Loucy (cell line): Measurements from ENCODE around the gene TMEM258.

Experiments
- H2AFZ ChIP-seq: fragments of 200-600 bp; sonication (generic); 2 replicates; pipeline ENCODE4 v1.6.0; 2016; ENCODE audit warnings: antibody characterized with exemption, mild to moderate bottlenecking, low read length, moderate library complexity
- H3F3A ChIP-seq: fragments of 200-600 bp; 2 replicates; pipeline ENCODE4 v1.6.0; 2016; ENCODE audit warnings: antibody characterized with exemption, low read depth, mild to moderate bottlenecking
- H3K27me3 ChIP-seq: fragments of 200-600 bp; sonication (generic); 2 replicates; pipeline ENCODE4 v1.6.1; 2014; ENCODE audit warnings: low read length, mild to moderate bottlenecking; ENCODE audit not compliant: insufficient read depth, poor library complexity, severe bottlenecking
- H3K36me3 ChIP-seq: fragments of 200-600 bp; sonication (generic); 2 replicates; pipeline ENCODE4 v1.6.1; 2016; ENCODE audit warnings: low read length; ENCODE audit not compliant: insufficient read depth
- H3K4me1 ChIP-seq: fragments of 200-600 bp; sonication (generic); 2 replicates; pipeline ENCODE4 v1.5.1; 2014; ENCODE audit warnings: low read length, mild to moderate bottlenecking; ENCODE audit not compliant: insufficient read depth, poor library complexity, severe bottlenecking
- H3K4me2 ChIP-seq: fragments of 200-600 bp; sonication (generic); 2 replicates; pipeline ENCODE4 v1.6.0; 2014; ENCODE audit warnings: antibody characterized with exemption, low read length, low read depth, mild to moderate bottlenecking; ENCODE audit not compliant: poor library complexity, severe bottlenecking
- H3K4me3 ChIP-seq: fragments of 200-600 bp; sonication (generic); 2 replicates; pipeline ENCODE4 v1.5.1; 2014; ENCODE audit warnings: low read length, mild to moderate bottlenecking, mixed read lengths; ENCODE audit not compliant: poor library complexity, severe bottlenecking
- H3K79me2 ChIP-seq: fragments of 200-600 bp; sonication (generic); 2 replicates; pipeline ENCODE4 v1.6.1; 2014; ENCODE audit warnings: low read length; ENCODE audit not compliant: insufficient read depth
- H3K9ac ChIP-seq: fragments of 200-600 bp; sonication (generic); 2 replicates; pipeline ENCODE4 v1.6.0; 2014; ENCODE audit warnings: mild to moderate bottlenecking, low read depth, low read length, moderate library complexity; ENCODE audit not compliant: poor library complexity, severe bottlenecking
- H3K9me2 ChIP-seq: fragments of 200-600 bp; sonication (generic); replicated peaks from 2 replicates; pipeline ENCODE4 v1.6.1; 2016; ENCODE audit warnings: low read depth, low read length, mixed read lengths
- H3K9me3 ChIP-seq: fragments of 200-600 bp; sonication (generic); 2 replicates; pipeline ENCODE4 v1.6.1; 2014; ENCODE audit warnings: mild to moderate bottlenecking, antibody characterized with exemption, low read length, low read depth; ENCODE audit not compliant: insufficient read depth
- H4K20me1 ChIP-seq: fragments of 200-600 bp; sonication (generic); 2 replicates; pipeline ENCODE4 v1.6.0; 2014; ENCODE audit warnings: antibody characterized with exemption, low read length, mild to moderate bottlenecking; ENCODE audit not compliant: insufficient read depth, poor library complexity, severe bottlenecking
- EZH2phosphoT487 ChIP-seq: fragments of 200-600 bp; IDR thresholded peaks from 2 replicates; pipeline ENCODE4 v1.6.1; 2018; ENCODE audit warnings: antibody characterized with exemption, mild to moderate bottlenecking, moderate library complexity, borderline replicate concordance
- TF ChIP-seq, protein P1 (sequence below): fragments of 200-600 bp; sonication (generic); conservative IDR thresholded peaks from 2 replicates; pipeline ENCODE4 v1.5.1; 2014; ENCODE audit warnings: mild to moderate bottlenecking, antibody characterized with exemption, low read length

The TMEM258 gene

DNA sequence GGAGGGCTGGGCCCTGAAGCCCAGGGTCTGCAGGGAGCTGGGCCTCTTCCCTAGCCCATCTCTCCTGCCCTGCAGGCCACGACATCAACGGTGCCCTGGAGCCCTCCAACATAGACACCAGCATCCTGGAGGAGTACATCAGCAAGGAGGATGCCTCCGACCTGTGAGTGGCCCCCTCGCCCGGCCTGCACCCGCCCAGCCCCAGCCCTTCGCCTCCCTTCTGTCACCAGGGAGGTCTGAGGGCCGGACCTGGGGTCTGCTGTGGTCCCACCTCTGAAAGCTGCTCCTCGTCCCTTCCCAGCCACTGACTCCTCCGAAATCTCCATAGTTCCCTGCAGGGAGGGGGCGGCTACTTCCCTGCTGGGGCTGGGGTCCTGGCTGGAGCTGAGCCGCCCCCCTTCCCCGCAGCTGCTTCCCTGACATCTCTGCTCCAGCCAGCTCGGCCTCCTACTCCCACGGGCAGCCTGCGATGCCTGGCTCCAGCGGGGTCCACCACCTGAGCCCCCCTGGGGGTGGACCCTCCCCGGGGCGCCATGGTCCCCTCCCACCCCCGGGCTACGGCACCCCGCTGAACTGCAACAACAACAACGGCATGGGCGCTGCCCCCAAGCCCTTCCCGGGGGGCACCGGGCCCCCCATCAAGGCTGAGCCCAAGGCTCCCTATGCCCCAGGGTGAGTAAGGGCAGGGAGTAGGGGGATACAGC is 26.7 kb downstream of the TMEM258 start:
- no peaks in the 10 kb centered on the region for H3K79me2 ChIP-seq
- no peaks in the 10 kb centered on the region for H3K4me1 ChIP-seq
- no peak for TF ChIP-seq EZH2phosphoT487
- TF ChIP-seq, protein P1, sequence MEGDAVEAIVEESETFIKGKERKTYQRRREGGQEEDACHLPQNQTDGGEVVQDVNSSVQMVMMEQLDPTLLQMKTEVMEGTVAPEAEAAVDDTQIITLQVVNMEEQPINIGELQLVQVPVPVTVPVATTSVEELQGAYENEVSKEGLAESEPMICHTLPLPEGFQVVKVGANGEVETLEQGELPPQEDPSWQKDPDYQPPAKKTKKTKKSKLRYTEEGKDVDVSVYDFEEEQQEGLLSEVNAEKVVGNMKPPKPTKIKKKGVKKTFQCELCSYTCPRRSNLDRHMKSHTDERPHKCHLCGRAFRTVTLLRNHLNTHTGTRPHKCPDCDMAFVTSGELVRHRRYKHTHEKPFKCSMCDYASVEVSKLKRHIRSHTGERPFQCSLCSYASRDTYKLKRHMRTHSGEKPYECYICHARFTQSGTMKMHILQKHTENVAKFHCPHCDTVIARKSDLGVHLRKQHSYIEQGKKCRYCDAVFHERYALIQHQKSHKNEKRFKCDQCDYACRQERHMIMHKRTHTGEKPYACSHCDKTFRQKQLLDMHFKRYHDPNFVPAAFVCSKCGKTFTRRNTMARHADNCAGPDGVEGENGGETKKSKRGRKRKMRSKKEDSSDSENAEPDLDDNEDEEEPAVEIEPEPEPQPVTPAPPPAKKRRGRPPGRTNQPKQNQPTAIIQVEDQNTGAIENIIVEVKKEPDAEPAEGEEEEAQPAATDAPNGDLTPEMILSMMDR = no peak

DNA sequence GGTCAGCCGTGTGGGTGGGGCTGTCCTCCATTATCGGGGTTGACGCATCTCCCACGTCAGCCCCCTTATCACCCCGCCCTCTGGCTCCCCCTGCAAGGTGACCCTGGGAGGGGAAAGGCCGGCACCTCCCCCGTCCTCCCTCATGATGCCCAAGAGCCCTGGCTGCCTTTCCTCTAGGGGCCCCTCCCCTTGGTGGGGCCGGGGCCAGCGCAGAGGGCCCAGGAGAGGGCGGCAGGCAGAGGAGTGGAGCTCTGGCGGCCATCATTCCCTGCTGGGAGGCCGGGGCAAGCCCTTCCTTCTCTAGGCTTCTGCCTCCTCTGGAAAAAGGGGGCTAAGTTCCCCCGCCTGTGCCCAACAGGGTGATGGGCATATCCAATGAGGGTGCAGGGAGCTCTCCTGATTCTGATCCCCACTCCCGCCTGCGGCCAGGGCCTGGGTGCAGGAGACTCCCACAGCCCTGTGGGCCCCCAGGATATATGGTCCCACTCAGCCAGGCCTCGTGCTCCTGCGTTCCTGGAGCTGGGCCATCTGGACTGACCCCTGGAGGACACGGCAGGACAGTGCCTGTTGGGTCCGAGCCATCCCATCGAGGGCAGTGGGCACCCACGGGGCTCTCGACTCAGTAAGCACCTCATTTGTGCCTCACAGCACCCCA is 27.7 kb downstream of the TMEM258 start:
- no peaks in the 10 kb centered on the region for H3F3A ChIP-seq
- no peak overlapping the region for H3K4me3 ChIP-seq
- H2AFZ ChIP-seq = no peak overlapping the region
- H3K9me3 ChIP-seq = no peaks in the 10 kb centered on the region
- H4K20me1 ChIP-seq = no peaks in the 10 kb centered on the region
- H3K27me3 ChIP-seq = no peaks in the 10 kb centered on the region
- no peak overlapping the region for H3K4me2 ChIP-seq
- no peaks in the 10 kb centered on the region for H3K4me1 ChIP-seq
- H3K79me2 ChIP-seq = no peaks in the 10 kb centered on the region
- H3K9me2 ChIP-seq = no peaks in the 10 kb centered on the region
- TF ChIP-seq, protein P1 = no peak
- TF ChIP-seq EZH2phosphoT487 = no peak
- H3K36me3 ChIP-seq = no peaks in the 10 kb centered on the region
- H3K9ac ChIP-seq = no peak overlapping the region

More for the DNA sequence above, 26.7 kb downstream of the TMEM258 start:
- no peak overlapping the region for H3K4me3 ChIP-seq
- H3K9me3 ChIP-seq = no peaks in the 10 kb centered on the region
- no peaks in the 10 kb centered on the region for H3F3A ChIP-seq
- H3K27me3 ChIP-seq = no peaks in the 10 kb centered on the region
- no peaks in the 10 kb centered on the region for H3K36me3 ChIP-seq
- no peaks in the 10 kb centered on the region for H3K9me2 ChIP-seq
- no peak overlapping the region for H3K4me2 ChIP-seq
- H2AFZ ChIP-seq = no peak overlapping the region
- no peaks in the 10 kb centered on the region for H4K20me1 ChIP-seq
- no peak overlapping the region for H3K9ac ChIP-seq

DNA sequence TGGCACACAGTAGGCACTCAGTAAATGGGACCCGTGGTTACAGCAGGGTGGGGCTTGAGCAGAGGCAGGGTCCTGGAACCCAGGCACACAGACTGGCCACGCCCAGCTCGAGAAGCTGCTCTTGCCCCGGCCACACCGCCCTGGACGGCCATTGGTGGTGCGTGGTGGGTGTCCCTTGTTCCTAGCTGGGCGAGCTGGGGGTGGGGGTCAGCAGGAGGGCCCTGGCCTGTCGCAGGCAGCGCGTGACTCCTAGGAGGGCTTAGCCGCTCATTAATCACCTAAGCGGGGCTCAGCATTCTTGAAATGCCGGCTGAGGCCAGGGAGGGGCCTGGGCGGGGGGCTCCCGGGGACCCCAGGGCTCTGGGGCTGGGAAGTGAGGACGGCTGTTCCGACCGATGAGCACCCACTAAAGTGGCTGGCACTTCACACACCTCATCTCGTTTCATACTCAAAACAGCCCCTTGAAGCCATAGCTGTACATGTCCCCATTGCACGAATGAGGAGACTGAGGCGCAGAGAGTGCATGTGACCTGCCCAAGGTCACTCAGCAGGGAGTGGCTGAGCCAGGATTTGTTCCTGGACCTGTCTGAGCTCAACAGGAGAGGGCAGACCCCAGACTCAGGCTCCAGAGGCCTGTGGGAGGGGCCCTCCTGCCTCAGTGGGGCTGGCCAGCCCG is 28.3 kb downstream of the TMEM258 start:
- Histone ChIP-seq H3K27me3 (no peaks in the 10 kb centered on the region), H3K4me2 (no peak overlapping the region), H3K4me1 (no peaks in the 10 kb centered on the region), H3F3A (no peaks in the 10 kb centered on the region), H3K4me3 (no peak overlapping the region), H4K20me1 (no peaks in the 10 kb centered on the region), H3K79me2 (no peaks in the 10 kb centered on the region), H3K9me3 (no peaks in the 10 kb centered on the region), H3K36me3 (no peaks in the 10 kb centered on the region), H3K9ac (no peak overlapping the region), H2AFZ (no peak overlapping the region), H3K9me2 (no peaks in the 10 kb centered on the region)
- TF ChIP-seq, protein P1 = no peak
- TF ChIP-seq EZH2phosphoT487 = no peak
